PC-3 (cell line): ENCODE results near the gene PRPSAP2. TPM values are rescaled to one million over a fixed set of nuclear protein-coding genes. Genes with fewer than 3 reads are reported as not detected.

Experiments used
- ATAC-seq: fragments of 200-7000 bp; cut with Tn5 transposase; 2 replicates; pipeline ENCODE4 v1.9.1; 2020; ENCODE audit warnings: mild to moderate bottlenecking, moderate library complexity
- BruUV-seq: library from RNA; stranded (reverse); fragments of 400-500 nt; replicated peaks from 2 replicates; lab custom pipeline; 2021; lab: Mats Ljungman, UMichigan
- CTCF ChIA-PET: fragments of 300-600 bp; sonication (Branson Sonifier 250); formaldehyde crosslinking; loops from one replicate; lab custom pipeline; 2022; ENCODE audit warnings: antibody characterized with exemption; lab: Charles Lee
- POLR2A ChIA-PET: fragments of 300-600 bp; sonication (Branson Sonifier 250); formaldehyde crosslinking; loops from one replicate; lab custom pipeline; 2022; ENCODE audit warnings: antibody characterized with exemption; ENCODE audit not compliant: unreplicated experiment; lab: Charles Lee
- DNase-seq: peaks from one replicate; pipeline ENCODE4 v3.0.0-alpha.2; 2015
- H2AFZ ChIP-seq: fragments of 300-600 bp; sonication (generic); 2 replicates; pipeline ENCODE4 v1.6.0; 2016; ENCODE audit warnings: antibody characterized with exemption, low read length
- H3F3A ChIP-seq: fragments of 300-600 bp; sonication (generic); one replicate; pipeline ENCODE4 v1.6.0; 2017; ENCODE audit warnings: antibody characterized with exemption, low read length, control low read depth, mild to moderate bottlenecking; ENCODE audit not compliant: unreplicated experiment
- H3K27ac ChIP-seq: fragments of 300-600 bp; sonication (generic); 2 replicates; pipeline ENCODE4 v1.5.1; 2016; ENCODE audit warnings: mild to moderate bottlenecking, low read length
- H3K27me3 ChIP-seq: fragments of 300-600 bp; sonication (generic); 2 replicates; pipeline ENCODE4 v1.6.1; 2016; ENCODE audit warnings: low read length, mixed read lengths
- H3K36me3 ChIP-seq: fragments of 300-600 bp; sonication (generic); 2 replicates; pipeline ENCODE4 v1.6.1; 2016; ENCODE audit warnings: low read depth, mixed run types, low read length, mixed read lengths
- H3K4me1 ChIP-seq: fragments of 300-600 bp; sonication (generic); 2 replicates; pipeline ENCODE4 v1.5.1; 2016; ENCODE audit warnings: low read length; ENCODE audit not compliant: insufficient read depth
- H3K4me2 ChIP-seq: fragments of 300-600 bp; sonication (generic); 2 replicates; pipeline ENCODE4 v1.6.0; 2016; ENCODE audit warnings: low read length
- H3K4me3 ChIP-seq: fragments of 300-600 bp; sonication (generic); 2 replicates; pipeline ENCODE4 v1.5.1; 2016; ENCODE audit warnings: mild to moderate bottlenecking, low read length, mixed read lengths
- H3K79me2 ChIP-seq: fragments of 300-600 bp; sonication (generic); 2 replicates; pipeline ENCODE4 v1.6.1; 2017; ENCODE audit warnings: low read length, mixed read lengths
- H3K9ac ChIP-seq: fragments of 300-600 bp; sonication (generic); 2 replicates; pipeline ENCODE4 v1.6.0; 2016; ENCODE audit warnings: mild to moderate bottlenecking, low read length
- H3K9me2 ChIP-seq: fragments of 300-600 bp; sonication (generic); replicated peaks from 2 replicates; pipeline ENCODE4 v1.6.1; 2016; ENCODE audit warnings: mixed run types, low read length, mixed read lengths
- H3K9me3 ChIP-seq: fragments of 300-600 bp; sonication (generic); 2 replicates; pipeline ENCODE4 v1.6.1; 2016; ENCODE audit warnings: low read length, mixed read lengths
- H4K20me1 ChIP-seq: fragments of 300-600 bp; sonication (generic); 2 replicates; pipeline ENCODE4 v1.6.1; 2016; ENCODE audit warnings: low read length, mixed read lengths
- CTCF ChIP-seq: fragments of 300-600 bp; sonication (generic); conservative IDR thresholded peaks from 2 replicates; pipeline ENCODE4 v1.5.1; 2017; ENCODE audit warnings: antibody characterized with exemption, low read depth, mild to moderate bottlenecking, low read length
- EZH2 ChIP-seq: fragments of 300-600 bp; sonication (generic); IDR thresholded peaks from one replicate; pipeline ENCODE4 v1.6.1; 2017; ENCODE audit warnings: antibody characterized with exemption, mild to moderate bottlenecking, low read length; ENCODE audit not compliant: unreplicated experiment
- EZH2phosphoT487 ChIP-seq: fragments of 300-600 bp; sonication (generic); IDR thresholded peaks from 2 replicates; pipeline ENCODE4 v1.6.1; 2018; ENCODE audit warnings: mild to moderate bottlenecking, antibody characterized with exemption, low read length, borderline replicate concordance
- intact Hi-C: fragments of 100-400 bp; cut with micrococcal nuclease; formaldehyde crosslinking; loops from 2 replicates; pipeline ENCODE4 v1.9.0; 2023
- total RNA-seq: library from RNA; depleted of rRNA; stranded (reverse); fragments of >200 nt; gene quantifications from 2 replicates; pipeline ENCODE4 v1.2.3, GENCODE V29; 2014; rRNA removed

PRPSAP2 gene
- total RNA-seq, 1 experiment from 2014 or later: 81.3 TPM

DNA sequence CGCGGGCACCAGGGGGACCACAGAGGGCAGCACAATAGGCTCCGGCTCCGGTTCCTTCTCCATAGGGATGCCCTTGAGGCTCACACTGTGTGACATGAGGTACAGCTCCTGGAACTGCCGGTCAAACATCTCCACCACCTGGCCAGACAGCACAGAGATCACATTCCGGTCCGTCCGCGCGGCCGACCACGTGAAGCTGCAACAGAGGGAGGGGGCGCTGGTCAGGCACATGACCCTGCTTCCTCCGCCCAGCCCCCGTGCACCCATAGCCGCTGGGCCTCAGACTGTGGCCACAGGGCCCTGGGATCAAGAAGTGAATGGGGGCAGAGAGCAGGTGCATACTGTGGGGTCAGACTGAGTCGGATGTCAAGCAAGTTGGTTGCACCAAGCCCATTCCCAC is 120.7 kb downstream of the PRPSAP2 start:
- TF ChIP-seq EZH2: no peak
- no peak for TF ChIP-seq EZH2phosphoT487
- TF ChIP-seq CTCF: no peak
- H3K9me2 ChIP-seq: no peaks in the 10 kb centered on the region
- no peaks in the 10 kb centered on the region for H3F3A ChIP-seq
- H3K4me2 ChIP-seq: no peak overlapping the region
- H3K36me3 ChIP-seq: no peaks in the 10 kb centered on the region
- DNase-seq (no peak), ATAC-seq (no peak)
- no peaks in the 10 kb centered on the region for H3K79me2 ChIP-seq
- H3K9me3 ChIP-seq: no peaks in the 10 kb centered on the region
- H3K27me3 ChIP-seq: no peaks in the 10 kb centered on the region
- POLR2A ChIA-PET: no interaction called here
- BruUV-seq: no TSS peak
- intact Hi-C loops: no loop called here
- H4K20me1 ChIP-seq: no peaks in the 10 kb centered on the region
- peaks cover 17% of the 10 kb centered on the region for H3K4me1 ChIP-seq
- CTCF ChIA-PET: no interaction called here
- no peak overlapping the region for H2AFZ ChIP-seq
- H3K27ac ChIP-seq: no peak overlapping the region
- H3K9ac ChIP-seq: no peak overlapping the region
- no peak overlapping the region for H3K4me3 ChIP-seq

Other genes starting within 250 kb of the PRPSAP2 start
- gene TBC1D28, start 213.7 kb upstream of the PRPSAP2 start, total RNA-seq: not detected in 2 replicates
- 3.5 and 4.4 TPM in 2 replicates for gene FOXO3B, start 175.8 kb upstream of the PRPSAP2 start, total RNA-seq
- gene FBXW10, start 114.1 kb upstream of the PRPSAP2 start, total RNA-seq: 0.15 TPM in 1 of 2 replicates, not detected in the other
- gene TVP23B, start 76.9 kb upstream of the PRPSAP2 start, total RNA-seq: 42.2 and 57.9 TPM in 2 replicates
- gene SLC5A10, start 94.0 kb downstream of the PRPSAP2 start, total RNA-seq: not detected in 2 replicates
- 0.26 and 4.7 TPM in 2 replicates for gene FAM83G, start 146.6 kb downstream of the PRPSAP2 start, total RNA-seq
- not detected in 2 replicates for gene GRAP, start 188.8 kb downstream of the PRPSAP2 start, total RNA-seq